Measurements from ENCODE around the gene RNU5D-1.

Gene RNU5D-1

DNA sequence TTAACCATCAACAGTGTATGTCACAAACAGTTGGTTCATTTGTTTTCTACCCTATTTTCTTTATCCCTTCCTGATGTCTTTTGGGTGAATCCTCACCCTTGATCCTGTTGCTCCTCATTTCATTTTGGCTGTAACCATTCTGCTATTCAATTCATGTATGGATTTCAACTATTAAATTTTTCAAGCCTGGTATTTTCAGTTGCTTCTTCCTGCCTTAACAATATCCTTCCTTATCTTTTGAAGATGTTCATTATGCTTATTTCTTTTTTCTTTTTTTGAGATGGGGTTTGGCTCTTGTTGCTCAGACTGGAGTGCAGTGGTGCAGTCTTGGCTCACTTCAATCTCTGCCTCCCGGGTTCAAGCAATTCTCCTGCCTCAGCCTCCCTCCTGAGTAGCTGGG is 2.8 kb upstream of the RNU5D-1 start:
- WGBS, 2 experiments: 87 to 93% methylated on average over 1 of the region's 1 CpG
- no peaks in the 10 kb centered on the region for H3K4me1 ChIP-seq (ENCODE audit: control insufficient read depth, insufficient read depth, low read length)
- H3K27ac ChIP-seq (ENCODE audit: insufficient read depth, low read depth, low read length, poor library complexity, severe bottlenecking): no peak overlapping the region
- H3K4me3 ChIP-seq (ENCODE audit: insufficient read depth, low read depth, low read length): no peak overlapping the region
- H3K27me3 ChIP-seq (ENCODE audit: control insufficient read depth, insufficient read depth, low read length, poor library complexity, severe bottlenecking): no peaks in the 10 kb centered on the region
- no peaks in the 10 kb centered on the region for H3K36me3 ChIP-seq (ENCODE audit: control insufficient read depth, insufficient read depth, low read length)
- no peaks in the 10 kb centered on the region for H3K9me3 ChIP-seq (ENCODE audit: control insufficient read depth, low read length)

DNA sequence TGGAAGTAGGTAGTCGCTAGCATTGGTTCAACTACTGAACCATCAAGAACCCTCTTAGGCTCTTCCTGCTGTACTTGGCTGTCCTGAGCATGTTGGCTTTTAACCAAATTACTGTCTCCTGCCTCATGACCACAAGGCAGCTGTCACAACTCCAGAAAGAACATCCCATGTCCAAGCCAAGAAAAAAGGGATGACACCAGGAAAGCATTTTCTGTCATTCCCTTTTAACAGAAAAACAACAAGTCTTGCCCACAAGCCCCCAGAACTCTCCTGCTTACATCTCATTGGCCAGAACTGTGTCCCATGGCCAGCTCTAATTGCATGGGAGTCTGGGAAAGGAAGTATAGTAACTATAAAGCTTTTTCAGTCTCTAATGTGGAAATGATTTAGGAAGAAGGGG is 2.4 kb upstream of the RNU5D-1 start:
- H3K9me3 ChIP-seq (ENCODE audit: control insufficient read depth, low read length): no peaks in the 10 kb centered on the region
- no peaks in the 10 kb centered on the region for H3K36me3 ChIP-seq (ENCODE audit: control insufficient read depth, insufficient read depth, low read length)
- no peaks in the 10 kb centered on the region for H3K27me3 ChIP-seq (ENCODE audit: control insufficient read depth, insufficient read depth, low read length, poor library complexity, severe bottlenecking)
- H3K4me1 ChIP-seq (ENCODE audit: control insufficient read depth, insufficient read depth, low read length): no peaks in the 10 kb centered on the region
- no peak overlapping the region for H3K4me3 ChIP-seq (ENCODE audit: insufficient read depth, low read depth, low read length)
- H3K27ac ChIP-seq (ENCODE audit: insufficient read depth, low read depth, low read length, poor library complexity, severe bottlenecking): no peak overlapping the region
- WGBS, 2 experiments: 95 to 100% methylated on average over 1 of the region's 1 CpG

DNA sequence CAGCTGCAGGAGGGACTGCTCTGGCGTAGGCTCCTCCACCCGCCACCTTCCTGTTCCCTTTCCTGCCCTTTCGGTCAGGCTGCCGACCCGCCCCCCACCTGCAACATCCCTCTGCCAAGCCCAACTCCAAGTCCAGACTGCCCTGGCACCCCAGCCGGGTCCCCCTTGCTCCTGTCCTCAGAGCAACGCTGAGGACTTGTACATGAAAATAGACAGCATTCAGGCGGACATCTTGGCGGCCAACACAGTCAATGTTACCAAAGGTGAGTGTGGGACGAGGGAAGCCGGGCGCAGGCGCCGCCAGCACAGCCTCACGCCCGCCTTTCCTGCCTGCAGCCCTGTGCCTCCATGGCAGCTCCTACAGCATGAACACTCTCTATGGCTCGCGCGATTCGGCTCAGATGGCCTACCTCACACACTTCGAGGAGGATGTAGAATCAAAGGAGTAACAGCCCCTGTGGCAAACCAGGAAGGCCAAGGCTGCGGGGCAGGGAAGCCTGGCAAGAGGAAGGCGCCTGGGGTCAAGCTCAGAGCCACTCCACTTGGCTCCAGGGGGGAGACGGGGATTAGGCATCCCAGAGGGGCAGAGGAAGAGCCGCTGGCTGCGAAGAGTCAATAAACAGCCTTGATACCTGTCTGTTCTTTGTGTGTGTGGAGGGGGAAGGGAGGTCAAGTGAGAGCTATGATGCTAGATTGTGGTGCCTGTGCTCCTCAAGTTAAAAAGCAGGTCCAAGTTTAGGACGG is 5.8 kb downstream of the RNU5D-1 start:
- Histone ChIP-seq H3K4me1 (ENCODE audit: control insufficient read depth, insufficient read depth, low read length) (no peaks in the 10 kb centered on the region), H3K36me3 (ENCODE audit: control insufficient read depth, insufficient read depth, low read length) (no peaks in the 10 kb centered on the region), H3K27me3 (ENCODE audit: control insufficient read depth, insufficient read depth, low read length, poor library complexity, severe bottlenecking) (no peaks in the 10 kb centered on the region), H3K4me3 (ENCODE audit: insufficient read depth, low read depth, low read length) (no peak overlapping the region), H3K9me3 (ENCODE audit: control insufficient read depth, low read length) (no peaks in the 10 kb centered on the region), H3K27ac (ENCODE audit: insufficient read depth, low read depth, low read length, poor library complexity, severe bottlenecking) (no peak overlapping the region)
- 93% methylated on average over 27 of the region's 27 CpGs for WGBS, 2 experiments

DNA sequence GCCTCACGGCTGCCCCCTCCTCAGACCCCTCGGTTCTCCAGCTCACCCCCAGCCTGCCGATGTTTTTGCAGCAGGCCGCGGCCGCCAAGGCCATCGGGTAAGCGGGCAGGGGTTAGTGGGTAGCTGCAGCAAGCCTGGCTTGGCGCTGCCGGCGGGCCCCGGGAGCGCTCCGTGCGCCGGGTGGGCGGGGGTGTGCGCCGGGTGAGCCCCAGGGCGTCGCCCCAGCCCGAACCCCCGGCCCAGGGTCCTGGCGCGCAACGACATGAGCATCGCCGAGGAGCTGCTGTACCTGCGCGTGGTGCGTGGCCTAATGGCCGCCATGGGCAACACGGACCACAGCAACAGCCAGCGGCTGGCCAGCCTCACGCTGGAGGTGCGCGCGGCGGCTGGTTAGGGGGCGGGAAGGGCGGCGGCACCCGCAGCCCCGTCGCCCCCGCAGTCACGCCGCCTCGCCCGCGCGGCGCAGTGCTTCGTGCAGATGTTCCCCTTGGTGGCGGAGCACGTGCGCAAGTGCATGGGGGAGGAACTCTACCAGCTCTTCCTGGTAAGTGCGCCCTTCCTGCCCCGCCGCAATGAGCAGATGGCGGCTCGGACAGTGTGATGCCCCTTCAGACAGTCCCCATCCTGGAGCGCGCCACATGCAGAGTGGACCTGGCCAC is 6.5 kb downstream of the RNU5D-1 start:
- Histone ChIP-seq H3K36me3 (ENCODE audit: control insufficient read depth, insufficient read depth, low read length) (no peaks in the 10 kb centered on the region), H3K27me3 (ENCODE audit: control insufficient read depth, insufficient read depth, low read length, poor library complexity, severe bottlenecking) (no peaks in the 10 kb centered on the region), H3K9me3 (ENCODE audit: control insufficient read depth, low read length) (no peaks in the 10 kb centered on the region), H3K27ac (ENCODE audit: insufficient read depth, low read depth, low read length, poor library complexity, severe bottlenecking) (no peak overlapping the region), H3K4me1 (ENCODE audit: control insufficient read depth, insufficient read depth, low read length) (no peaks in the 10 kb centered on the region), H3K4me3 (ENCODE audit: insufficient read depth, low read depth, low read length) (no peak overlapping the region)
- 95 to 97% methylated on average over 64 of the region's 64 CpGs for WGBS, 2 experiments

DNA sequence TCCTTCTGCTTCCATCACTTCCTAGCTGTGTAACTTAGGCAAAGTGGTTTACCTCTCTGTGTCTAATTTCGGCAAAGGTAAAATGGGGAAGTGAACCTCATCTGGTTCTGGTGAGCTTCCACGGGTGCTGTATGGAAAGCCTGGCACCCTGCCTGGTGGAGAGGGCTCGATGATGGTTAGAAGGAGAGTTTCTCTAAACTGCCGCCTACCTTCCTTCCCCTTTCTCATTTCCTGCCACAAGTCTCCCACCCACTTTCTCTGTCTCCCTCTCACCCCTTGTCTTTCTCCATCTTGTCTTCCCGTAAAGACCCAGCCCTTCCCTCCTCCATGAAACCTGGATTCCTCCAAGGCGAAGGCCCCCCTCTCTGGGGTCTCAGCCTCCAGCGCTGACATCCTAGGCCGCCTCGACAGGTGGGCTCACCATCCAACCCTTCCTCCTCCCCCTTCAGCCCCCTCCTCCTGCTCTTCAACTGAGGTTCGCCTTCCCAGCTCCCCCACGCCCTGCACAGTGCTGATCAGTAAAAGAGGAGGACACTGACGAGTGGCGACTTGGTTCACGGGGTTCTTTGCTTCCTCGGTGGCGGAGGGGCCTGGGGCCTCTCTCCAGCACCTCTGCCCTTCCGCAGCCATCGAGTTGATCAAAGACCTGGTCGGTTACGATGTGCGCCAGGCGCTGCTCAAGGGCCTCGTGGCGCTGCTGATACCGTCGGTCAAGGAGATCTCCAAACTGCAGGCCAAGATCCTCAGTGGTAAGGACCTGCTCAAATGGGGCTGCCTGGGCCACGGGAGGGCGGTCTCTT is 7.3 kb downstream of the RNU5D-1 start:
- Histone ChIP-seq H3K36me3 (ENCODE audit: control insufficient read depth, insufficient read depth, low read length) (no peaks in the 10 kb centered on the region), H3K4me1 (ENCODE audit: control insufficient read depth, insufficient read depth, low read length) (no peaks in the 10 kb centered on the region), H3K9me3 (ENCODE audit: control insufficient read depth, low read length) (no peaks in the 10 kb centered on the region), H3K4me3 (ENCODE audit: insufficient read depth, low read depth, low read length) (no peak overlapping the region), H3K27ac (ENCODE audit: insufficient read depth, low read depth, low read length, poor library complexity, severe bottlenecking) (no peak overlapping the region), H3K27me3 (ENCODE audit: control insufficient read depth, insufficient read depth, low read length, poor library complexity, severe bottlenecking) (no peaks in the 10 kb centered on the region)
- WGBS, 2 experiments: 94 to 95% methylated on average over 28 of the region's 28 CpGs

DNA sequence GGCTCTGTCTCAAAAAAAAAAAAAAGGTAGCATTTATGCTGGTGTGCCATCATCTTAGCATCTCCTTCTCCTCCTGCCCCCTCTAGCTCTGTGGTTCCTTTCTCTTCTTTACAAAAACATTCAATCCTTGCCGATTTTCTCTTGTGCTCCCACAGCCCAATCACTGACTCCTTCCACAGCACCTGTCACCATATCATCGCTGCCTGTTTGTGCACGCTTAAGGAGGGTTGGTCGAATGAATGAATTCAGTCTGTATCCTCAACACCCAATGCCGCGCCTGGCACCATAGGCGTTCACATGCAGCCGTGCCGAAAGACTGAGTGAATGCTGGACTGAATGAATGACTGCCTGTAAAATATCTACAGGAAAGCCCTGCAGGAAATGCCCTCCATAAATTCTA is 7.9 kb downstream of the RNU5D-1 start:
- Histone ChIP-seq H3K9me3 (ENCODE audit: control insufficient read depth, low read length) (no peaks in the 10 kb centered on the region), H3K27ac (ENCODE audit: insufficient read depth, low read depth, low read length, poor library complexity, severe bottlenecking) (no peak overlapping the region), H3K36me3 (ENCODE audit: control insufficient read depth, insufficient read depth, low read length) (no peaks in the 10 kb centered on the region), H3K4me1 (ENCODE audit: control insufficient read depth, insufficient read depth, low read length) (no peaks in the 10 kb centered on the region), H3K27me3 (ENCODE audit: control insufficient read depth, insufficient read depth, low read length, poor library complexity, severe bottlenecking) (no peaks in the 10 kb centered on the region), H3K4me3 (ENCODE audit: insufficient read depth, low read depth, low read length) (no peak overlapping the region)
- WGBS, 2 experiments: 94 to 95% methylated on average over 9 of the region's 9 CpGs

DNA sequence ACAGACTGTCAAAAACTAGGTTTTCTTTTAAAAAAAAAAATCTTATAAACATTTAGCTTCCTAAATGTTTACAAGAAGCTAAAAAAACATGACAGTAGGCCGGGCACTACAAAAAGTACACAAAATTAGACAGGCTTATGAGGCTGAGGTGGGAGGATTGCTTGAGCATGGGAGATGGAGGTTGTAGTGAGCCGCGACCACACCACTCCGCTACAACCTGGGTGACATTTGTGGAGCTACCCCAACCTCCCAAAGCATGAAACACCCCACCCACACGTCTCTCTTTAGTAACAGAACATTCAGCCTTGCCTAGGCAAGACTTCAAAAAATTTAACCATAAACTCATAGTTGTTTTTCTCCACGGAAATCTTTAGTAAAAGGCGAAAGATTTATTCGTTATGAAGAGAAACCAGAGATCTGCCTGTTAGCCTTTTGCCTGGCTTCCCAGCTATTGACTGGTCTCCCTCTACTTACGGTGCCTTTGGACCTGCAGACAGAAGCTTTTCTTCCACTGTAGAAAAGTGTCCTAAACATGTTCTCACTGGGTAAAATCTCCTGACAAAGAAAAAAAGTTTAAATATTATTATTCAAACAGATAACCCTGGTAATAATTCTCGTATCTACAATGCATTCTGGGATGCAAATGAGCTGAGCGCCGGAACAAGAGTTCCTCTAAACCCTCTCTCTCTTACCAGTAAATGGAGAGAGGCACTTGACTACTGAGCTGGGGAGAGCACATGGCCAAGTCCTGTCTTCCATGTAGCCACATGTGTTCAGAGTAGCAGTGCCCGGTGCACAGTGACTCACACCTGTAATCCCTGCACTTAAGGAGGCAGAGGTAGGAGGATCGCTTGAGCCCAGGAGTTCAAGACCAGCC is 9.2 kb downstream of the RNU5D-1 start:
- no peak overlapping the region for H3K4me3 ChIP-seq (ENCODE audit: insufficient read depth, low read depth, low read length)
- 62 to 63% methylated on average over 14 of the region's 14 CpGs for WGBS, 2 experiments
- H3K36me3 ChIP-seq (ENCODE audit: control insufficient read depth, insufficient read depth, low read length): no peaks in the 10 kb centered on the region
- H3K9me3 ChIP-seq (ENCODE audit: control insufficient read depth, low read length): no peaks in the 10 kb centered on the region
- peak overlapping the region; percentile 64 for H3K27ac ChIP-seq (ENCODE audit: insufficient read depth, low read depth, low read length, poor library complexity, severe bottlenecking)
- H3K4me1 ChIP-seq (ENCODE audit: control insufficient read depth, insufficient read depth, low read length): no peaks in the 10 kb centered on the region
- no peaks in the 10 kb centered on the region for H3K27me3 ChIP-seq (ENCODE audit: control insufficient read depth, insufficient read depth, low read length, poor library complexity, severe bottlenecking)

DNA sequence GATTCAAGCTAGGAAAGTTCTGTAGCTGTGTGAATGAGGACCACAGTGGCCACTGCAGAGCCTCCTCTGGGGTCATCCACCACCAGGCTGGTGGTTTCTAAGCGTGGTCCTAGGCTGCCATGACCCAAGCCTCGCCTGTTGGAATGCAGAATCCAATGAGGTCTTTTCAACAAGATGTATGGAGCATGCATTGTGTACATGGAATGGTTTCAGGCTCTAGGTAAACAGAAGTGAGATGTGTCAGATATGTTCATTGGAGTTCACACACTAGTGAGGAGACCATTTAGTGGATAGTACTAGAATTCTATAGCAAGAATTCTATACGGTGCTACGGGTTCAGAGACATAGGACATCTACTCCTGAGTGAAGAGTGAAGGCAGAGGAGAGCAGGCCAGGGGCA is 10.7 kb downstream of the RNU5D-1 start:
- H3K27ac ChIP-seq (ENCODE audit: insufficient read depth, low read depth, low read length, poor library complexity, severe bottlenecking): no peak overlapping the region
- H3K9me3 ChIP-seq (ENCODE audit: control insufficient read depth, low read length): no peaks in the 10 kb centered on the region
- H3K4me3 ChIP-seq (ENCODE audit: insufficient read depth, low read depth, low read length): no peak overlapping the region
- WGBS, 2 experiments: 67 to 69% methylated on average over 4 of the region's 4 CpGs
- H3K4me1 ChIP-seq (ENCODE audit: control insufficient read depth, insufficient read depth, low read length): no peaks in the 10 kb centered on the region
- no peaks in the 10 kb centered on the region for H3K36me3 ChIP-seq (ENCODE audit: control insufficient read depth, insufficient read depth, low read length)
- H3K27me3 ChIP-seq (ENCODE audit: control insufficient read depth, insufficient read depth, low read length, poor library complexity, severe bottlenecking): no peaks in the 10 kb centered on the region

DNA sequence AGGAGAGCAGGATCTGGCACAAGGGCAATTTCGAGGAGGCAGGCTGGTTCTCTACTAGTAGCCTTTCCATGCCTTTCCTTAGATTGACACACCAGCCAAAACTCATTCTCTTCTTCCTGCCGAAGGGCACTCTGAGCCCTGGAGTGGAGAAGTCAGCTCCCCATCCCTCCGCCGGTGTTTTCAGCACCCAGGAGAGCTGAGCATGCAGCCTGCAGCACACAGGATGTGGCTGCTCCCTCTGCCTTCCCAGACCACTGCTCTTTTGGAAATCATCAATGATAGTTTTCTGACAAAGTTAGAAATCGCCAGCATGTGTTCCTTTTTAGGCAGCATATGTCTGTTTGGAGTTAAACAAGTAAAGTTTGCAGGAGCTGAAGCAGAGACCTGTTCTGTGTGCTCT is 11.7 kb downstream of the RNU5D-1 start:
- Histone ChIP-seq H3K27me3 (ENCODE audit: control insufficient read depth, insufficient read depth, low read length, poor library complexity, severe bottlenecking) (no peaks in the 10 kb centered on the region), H3K27ac (ENCODE audit: insufficient read depth, low read depth, low read length, poor library complexity, severe bottlenecking) (no peak overlapping the region), H3K9me3 (ENCODE audit: control insufficient read depth, low read length) (no peaks in the 10 kb centered on the region), H3K4me1 (ENCODE audit: control insufficient read depth, insufficient read depth, low read length) (no peaks in the 10 kb centered on the region), H3K36me3 (ENCODE audit: control insufficient read depth, insufficient read depth, low read length) (no peaks in the 10 kb centered on the region), H3K4me3 (ENCODE audit: insufficient read depth, low read depth, low read length) (no peak overlapping the region)
- 86 to 87% methylated on average over 5 of the region's 5 CpGs for WGBS, 2 experiments
